Activated CD4-positive, CD25-positive, alpha-beta regulatory T cell treated with anti-CD3 and anti-CD28 coated beads, Interleukin-2, amount 50 U/mL, for 72 hours (primary cell): Measurements from ENCODE around the gene CDH23.

Source experiments
- DNase-seq: peaks from one replicate; pipeline ENCODE4 v3.0.0; 2021

CDH23 gene

GRCh38 chr10:71648254-71648932, 251.7 kb downstream of the CDH23 start:
- DNase-seq = no peak

DNA sequence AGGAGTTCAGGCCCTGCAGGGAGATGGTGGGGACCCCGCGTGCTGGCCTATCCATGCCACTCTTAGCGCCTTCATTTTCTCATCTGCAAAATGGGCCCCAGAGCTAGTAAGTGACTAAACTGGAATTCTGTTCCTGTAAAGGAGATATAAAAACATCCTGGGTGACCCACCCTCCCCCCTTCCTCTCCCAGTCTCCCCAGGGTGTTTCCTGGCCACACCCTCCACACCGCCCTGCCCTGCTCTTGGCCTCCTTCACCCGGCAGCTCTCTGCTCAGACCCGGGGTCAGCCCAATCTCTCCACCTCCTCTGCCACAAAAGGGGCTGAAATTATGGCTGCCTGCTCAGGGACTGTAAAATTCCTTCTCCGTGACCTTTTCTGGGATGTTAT, 252.2 kb downstream of the CDH23 start:
- no peak for DNase-seq

GRCh38 chr10:71649631-71650030, 252.9 kb downstream of the CDH23 start:
- no peak for DNase-seq

DNA sequence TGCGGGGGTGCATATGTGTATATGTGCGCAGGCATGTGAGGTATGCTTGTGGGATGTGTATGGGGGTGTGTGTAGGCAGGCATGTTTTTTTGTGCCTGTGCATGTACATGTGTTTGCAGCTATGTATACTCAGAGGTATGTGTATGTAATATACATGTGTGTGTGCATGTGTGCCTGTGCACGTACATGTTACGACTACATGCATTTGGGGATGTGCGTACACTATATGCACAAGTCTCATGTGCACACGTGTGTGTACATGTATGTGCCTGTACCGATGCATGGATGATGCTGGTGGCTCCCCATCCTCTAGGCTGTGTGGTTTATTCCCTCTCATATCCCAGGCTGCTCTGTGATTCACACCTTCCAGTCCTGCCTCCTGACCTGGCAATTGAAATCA, 253.7 kb downstream of the CDH23 start:
- no peak for DNase-seq

DNA sequence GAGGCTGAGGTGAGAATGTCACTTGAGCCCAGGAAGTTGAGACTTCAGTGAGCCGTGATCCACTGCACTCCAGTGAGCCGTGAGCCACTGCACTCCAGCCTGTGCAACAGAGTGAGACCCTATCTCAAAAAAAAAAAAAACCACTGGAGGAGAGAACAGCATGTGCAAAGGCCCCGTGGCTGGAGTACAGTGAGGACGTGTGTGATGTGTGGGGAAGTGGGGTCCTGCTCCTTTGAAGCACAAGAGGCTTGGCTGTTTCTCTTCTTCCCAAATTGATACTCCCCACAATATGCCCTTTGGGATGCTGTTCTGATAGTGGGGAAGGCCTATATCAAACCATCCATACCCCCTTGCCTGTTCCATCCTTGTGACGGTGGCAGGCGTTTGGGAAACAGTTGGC, 254.7 kb downstream of the CDH23 start:
- no peak for DNase-seq

DNA sequence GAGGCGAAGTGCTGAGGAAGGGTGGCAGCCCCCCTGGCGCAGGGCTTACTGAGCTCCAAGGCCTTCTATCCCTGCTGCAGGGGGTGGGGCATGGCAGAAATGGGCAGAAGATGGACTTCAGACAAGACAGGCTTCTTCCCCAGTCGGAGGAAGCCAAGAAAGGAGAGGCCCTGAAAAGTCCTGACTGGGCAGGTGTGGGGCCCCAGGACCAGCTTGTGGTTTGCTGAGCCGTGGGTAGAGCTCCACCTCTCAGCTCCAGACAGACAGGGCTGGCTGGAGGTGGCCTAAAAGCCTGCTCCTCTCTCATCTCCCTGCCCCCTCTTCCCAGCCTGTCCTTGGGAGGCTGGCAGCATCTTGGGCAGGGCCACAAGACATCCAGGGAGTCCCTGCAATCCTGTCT, 255.2 kb downstream of the CDH23 start:
- no peak for DNase-seq

DNA sequence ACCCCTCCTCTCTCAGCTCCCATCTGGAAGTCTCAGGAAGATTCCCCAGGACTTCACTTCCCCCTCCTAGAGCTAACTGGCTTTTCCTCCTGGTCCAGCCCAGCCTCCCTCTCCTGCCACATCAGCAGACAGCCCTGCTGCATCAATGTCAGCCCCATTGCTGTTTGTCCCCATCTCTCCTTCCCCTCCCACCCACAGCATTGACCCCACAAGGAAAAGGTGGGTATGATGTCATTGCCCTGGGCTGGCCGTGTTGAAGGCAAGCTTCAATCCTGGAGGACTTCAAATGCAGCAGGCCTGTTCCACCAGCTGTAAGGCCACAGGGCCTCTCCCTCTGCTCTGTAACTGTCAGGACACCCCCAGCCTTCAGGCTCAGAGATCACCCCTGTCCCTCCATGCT, 256.3 kb downstream of the CDH23 start:
- no peak for DNase-seq

DNA sequence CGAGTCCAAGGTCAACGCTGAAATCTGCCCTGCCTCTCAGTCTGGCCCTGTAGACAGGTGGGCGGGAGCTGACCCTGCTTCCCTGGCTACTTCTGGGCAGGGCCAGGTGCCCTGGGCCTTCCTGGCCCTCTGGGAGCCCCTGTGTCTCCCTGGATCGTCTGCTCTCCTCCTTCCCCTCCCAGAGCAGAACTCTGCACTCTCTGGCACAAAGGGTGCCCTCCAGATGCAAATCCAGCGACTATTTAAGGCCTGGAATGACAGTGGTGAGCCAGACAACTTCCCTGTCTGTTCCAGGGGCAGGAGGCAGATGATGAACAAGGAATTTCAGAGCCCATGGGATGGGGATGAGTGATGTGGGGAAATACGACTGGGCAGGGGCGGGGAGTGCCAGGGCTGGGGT, 259.5 kb downstream of the CDH23 start:
- no peak for DNase-seq

DNA sequence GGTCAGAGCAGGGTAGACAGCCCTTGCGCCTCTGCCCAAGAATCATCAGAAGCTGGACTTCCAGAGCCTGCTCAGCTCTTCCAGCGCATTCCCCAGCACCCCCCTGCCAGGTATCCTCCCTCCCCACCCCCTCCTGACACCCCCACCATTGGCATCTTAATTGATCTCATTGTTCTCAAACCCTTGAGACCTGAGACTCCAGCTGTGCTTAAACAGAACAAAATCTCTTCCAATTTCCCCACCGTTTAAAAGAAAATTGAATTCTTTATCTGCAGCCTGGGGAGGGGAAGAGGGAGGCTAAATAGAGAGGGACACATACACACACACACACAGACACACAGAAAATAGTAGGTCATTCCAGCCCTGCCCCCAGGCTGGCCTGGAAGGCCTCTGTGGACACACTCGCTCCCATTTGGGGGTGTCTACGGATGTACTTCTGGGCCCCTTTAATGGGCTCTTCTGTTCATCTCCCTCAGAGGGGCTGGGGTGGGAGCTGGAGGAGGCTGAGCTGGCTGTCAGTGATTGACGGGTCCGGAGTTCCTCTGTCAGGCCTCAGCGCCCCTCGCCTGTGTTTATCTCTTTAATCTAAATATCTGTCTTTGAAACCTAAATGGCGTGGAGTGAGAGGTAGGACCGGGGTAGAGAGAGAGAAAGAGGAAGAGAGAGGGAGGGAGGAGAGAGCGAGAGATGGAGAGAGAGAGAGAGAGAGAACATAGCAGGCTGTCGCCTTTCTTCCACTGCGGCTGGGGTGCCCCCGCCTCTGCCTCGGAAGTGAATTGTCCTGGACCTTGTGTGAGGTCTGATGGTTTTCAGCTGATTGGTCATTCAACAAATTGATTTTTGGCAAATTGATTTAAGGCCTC, 261.1 kb downstream of the CDH23 start:
- DNase-seq = no peak

- no peak for DNase-seq
These were observed 261.7 kb downstream of the CDH23 start for GRCh38 chr10:71658467-71658745.

DNA sequence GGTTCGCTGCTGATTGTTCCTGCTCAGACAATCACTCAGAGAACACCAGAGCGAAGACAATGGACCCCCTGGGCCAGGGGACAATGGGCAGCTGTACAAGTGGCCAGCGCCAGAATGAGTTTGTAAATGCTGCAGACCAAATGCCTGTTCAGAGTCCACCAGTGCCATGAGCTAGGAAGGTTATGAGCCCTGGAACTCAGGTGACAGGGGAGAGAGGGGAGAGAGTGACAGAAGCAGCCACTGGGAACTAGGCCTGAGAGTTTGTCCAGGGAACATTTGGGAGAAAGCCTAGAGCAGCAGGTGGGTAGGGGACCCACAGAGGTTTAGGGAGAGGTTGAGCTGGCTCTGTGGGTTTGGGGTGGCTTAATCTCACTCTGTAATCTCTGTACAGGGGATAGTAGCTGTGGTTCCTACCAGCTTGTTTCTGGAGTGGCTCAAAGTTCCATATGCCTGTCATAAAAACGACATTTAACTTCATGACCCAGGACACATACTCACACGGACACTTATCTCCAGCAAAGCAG, 262.5 kb downstream of the CDH23 start:
- DNase-seq = no peak

DNA sequence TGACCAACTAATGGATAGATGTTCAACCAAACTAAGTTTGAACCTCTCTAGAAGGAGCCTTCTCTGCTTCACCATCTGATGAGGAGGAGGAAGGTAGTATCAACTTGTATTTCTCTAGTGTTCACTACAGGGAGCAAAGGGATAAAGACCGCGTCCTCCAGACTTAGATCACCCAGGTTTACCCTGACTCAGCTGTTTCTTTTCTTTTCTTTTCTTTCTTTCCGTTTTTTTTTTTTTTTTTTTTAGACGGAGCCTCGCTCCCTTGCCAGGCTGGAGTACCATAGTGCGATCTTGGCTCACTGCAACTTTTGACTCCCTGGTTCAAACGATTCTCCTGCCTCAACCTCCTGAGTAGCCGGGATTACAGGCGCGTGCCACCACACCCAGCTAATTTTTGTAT, 263.0 kb downstream of the CDH23 start:
- DNase-seq = no peak

GRCh38 chr10:71660313-71660712, 263.6 kb downstream of the CDH23 start:
- no peak for DNase-seq

DNA sequence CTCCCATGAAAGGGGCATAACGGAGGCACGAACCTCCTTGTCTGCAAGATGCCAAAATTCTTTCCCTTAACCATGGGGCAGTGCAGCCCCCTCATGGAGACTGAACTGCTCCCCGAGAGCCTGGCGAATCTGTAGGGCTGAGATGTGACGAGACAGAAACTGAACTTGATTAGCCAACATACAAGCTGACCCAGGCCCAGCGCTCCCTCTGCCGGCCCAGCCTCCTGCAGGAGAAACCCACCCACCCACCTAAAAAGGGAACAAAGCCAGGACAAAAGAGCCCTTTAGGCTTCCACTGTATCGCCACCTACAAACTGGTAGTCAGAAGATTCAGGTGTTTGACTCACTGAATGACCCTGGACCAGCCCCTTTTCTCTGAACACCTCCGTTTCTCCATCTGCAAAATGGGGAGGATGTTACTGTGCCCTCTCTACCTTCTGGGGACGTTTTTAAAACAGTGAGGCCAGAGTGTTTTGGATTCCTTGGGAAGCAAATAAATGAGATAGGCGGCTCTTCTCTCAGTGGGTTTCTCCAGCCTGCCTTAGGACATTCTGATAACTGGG, 264.4 kb downstream of the CDH23 start:
- DNase-seq = no peak

- no peak for DNase-seq
These were observed 265.1 kb downstream of the CDH23 start for GRCh38 chr10:71661779-71662336.

- no peak for DNase-seq
These were observed 266.6 kb downstream of the CDH23 start for GRCh38 chr10:71663311-71663710.

GRCh38 chr10:71664585-71664984, 267.9 kb downstream of the CDH23 start:
- no peak for DNase-seq

GRCh38 chr10:71665456-71665855, 268.7 kb downstream of the CDH23 start:
- no peak for DNase-seq

DNA sequence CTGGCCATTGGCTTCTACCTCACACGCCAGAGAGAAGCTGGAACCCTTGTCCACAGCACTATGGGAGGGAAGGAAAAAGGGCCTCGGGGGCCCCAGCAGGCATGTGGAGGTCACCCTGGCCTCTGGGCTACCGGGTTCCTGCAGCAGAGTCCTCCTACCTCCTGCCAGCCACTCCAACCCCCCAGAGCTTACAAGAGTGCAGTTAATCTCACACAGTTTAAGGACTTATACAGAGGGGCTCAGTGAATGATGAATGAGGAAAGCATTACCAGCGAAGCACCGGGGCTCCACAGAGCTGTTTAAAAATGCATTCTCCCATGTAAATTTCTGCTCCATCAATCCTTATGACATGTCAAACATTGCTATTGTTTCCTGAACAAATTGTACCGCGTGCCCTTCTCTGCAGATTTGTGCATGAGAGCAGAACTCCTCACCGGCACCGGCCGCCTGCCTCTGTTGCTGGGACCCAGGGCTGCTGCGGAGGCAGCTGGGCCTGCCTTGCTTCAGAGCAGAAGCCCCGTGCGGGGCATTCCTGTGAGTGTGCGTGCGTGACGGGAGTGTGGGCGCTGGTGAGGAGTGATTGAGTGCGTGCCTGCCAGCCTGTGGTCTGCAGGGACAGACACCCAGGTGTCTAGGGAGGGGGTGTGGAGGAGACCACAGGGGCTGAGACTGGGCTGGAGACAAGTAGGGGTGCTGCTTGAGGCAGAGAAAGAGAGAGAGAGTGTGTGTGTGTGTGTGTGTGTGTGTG, 270.1 kb downstream of the CDH23 start:
- DNase-seq = no peak

GRCh38 chr10:71667387-71667752, 270.6 kb downstream of the CDH23 start:
- DNase-seq = no peak

GRCh38 chr10:71671994-71672946, 275.6 kb downstream of the CDH23 start:
- DNase-seq = no peak
